HL-60 (cell line): ENCODE data around the gene SRPK2.

Experiments used
- DNase-seq, 2 experiments: peaks; one replicate each; pipeline ENCODE4 v3.0.0-alpha.2; 2010 to 2020; ENCODE audit warnings: low read depth in 1 of 2, low spot score in 1 of 2
- H3K27ac ChIP-seq: fragments of 250-450 bp; sonication (Bioruptor Pico); replicated peaks from 2 replicates; pipeline ENCODE4 v1.5.1; 2020; ENCODE audit warnings: mild to moderate bottlenecking, moderate library complexity
- H3K27me3 ChIP-seq: fragments of 250-450 bp; sonication (Bioruptor Pico); 2 replicates; pipeline ENCODE4 v1.5.1; 2021; ENCODE audit warnings: mild to moderate bottlenecking, moderate library complexity; ENCODE audit not compliant: insufficient read depth, poor library complexity, severe bottlenecking
- H3K4me3 ChIP-seq: replicated peaks from 2 replicates; pipeline ENCODE4 v1.5.1; 2011; ENCODE audit warnings: mild to moderate bottlenecking, control low read depth, low read length; ENCODE audit not compliant: insufficient read depth
- CTCF ChIP-seq: IDR thresholded peaks from one replicate; pipeline ENCODE4 v1.5.1; 2011; ENCODE audit warnings: low read length, control low read depth, inconsistent platforms; ENCODE audit not compliant: insufficient read depth
- GABPA ChIP-seq: IDR thresholded peaks from 2 replicates; pipeline ENCODE4 v1.6.1; 2012; ENCODE audit warnings: low read depth
- POLR2AphosphoS5 ChIP-seq: IDR thresholded peaks from 2 replicates; pipeline ENCODE4 v1.6.1; 2012; ENCODE audit warnings: low read depth
- REST ChIP-seq: IDR thresholded peaks from 2 replicates; pipeline ENCODE4 v1.6.1; 2012; ENCODE audit warnings: low read depth; ENCODE audit not compliant: insufficient replicate concordance
- SPI1 ChIP-seq: IDR thresholded peaks from 2 replicates; pipeline ENCODE4 v1.6.1; 2012; ENCODE audit warnings: low read depth, mild to moderate bottlenecking, borderline replicate concordance

SRPK2 gene

GRCh38 chr7:105245398-105246114 lies 143.2 kb downstream of the SRPK2 start:
- no peak for TF ChIP-seq GABPA
- Histone ChIP-seq H3K27ac (no peak overlapping the region), H3K27me3 (no peaks in the 10 kb centered on the region), H3K4me3 (no peak overlapping the region)
- DNase-seq, result no peak

GRCh38 chr7:105244594-105244993 lies 144.1 kb downstream of the SRPK2 start:
- H3K27me3 ChIP-seq, result no peaks in the 10 kb centered on the region
- TF ChIP-seq POLR2AphosphoS5 (no peak), REST (no peak), SPI1 (no peak), CTCF (no peak), GABPA (no peak)
- no peak for DNase-seq

GRCh38 chr7:105241198-105241597 lies 147.5 kb downstream of the SRPK2 start:
- DNase-seq, result no peak
- Histone ChIP-seq H3K27ac (no peak overlapping the region), H3K4me3 (no peak overlapping the region), H3K27me3 (no peaks in the 10 kb centered on the region)
- no peak for TF ChIP-seq SPI1
- TF ChIP-seq GABPA, result no peak
- TF ChIP-seq CTCF, result no peak
- no peak for TF ChIP-seq POLR2AphosphoS5
- TF ChIP-seq REST, result no peak

More at GRCh38 chr7:105244594-105244993, 144.1 kb downstream of the SRPK2 start:
- H3K27ac ChIP-seq, result no peak overlapping the region
- no peak overlapping the region for H3K4me3 ChIP-seq

- Histone ChIP-seq H3K4me3 (no peak overlapping the region), H3K27me3 (no peaks in the 10 kb centered on the region), H3K27ac (no peak overlapping the region)
- DNase-seq, result no peak
- no peak for TF ChIP-seq REST
- no peak for TF ChIP-seq CTCF
- TF ChIP-seq GABPA, result no peak
- no peak for TF ChIP-seq POLR2AphosphoS5
- no peak for TF ChIP-seq SPI1
Measured at GRCh38 chr7:105238198-105238765, 150.4 kb downstream of the SRPK2 start.
